GM21367 (cell line): Measurements from ENCODE around the gene DAPK1.

ENCODE experiments used
- ATAC-seq: cut with Tn5 transposase; IDR thresholded peaks from one replicate; pipeline ENCODE4 v1.9.1; 2021; ENCODE audit not compliant: unreplicated experiment

DAPK1 gene

GRCh38 chr9:87497604-87498045 is at the start of gene DAPK1:
DAPK1 (plus strand) TSS chr9:87497867; CDS start chr9:87499078, 1,211 bp downstream.
- no peak for ATAC-seq

- ATAC-seq: no peak
Measured at GRCh38 chr9:87451149-87451548, 46.5 kb upstream of the DAPK1 start.

GRCh38 chr9:87455407-87455806 is 42.3 kb upstream of the DAPK1 start:
- ATAC-seq: no peak

- ATAC-seq: no peak
Measured at GRCh38 chr9:87461256-87461655, 36.4 kb upstream of the DAPK1 start.

GRCh38 chr9:87464110-87464991 is 33.3 kb upstream of the DAPK1 start:
- ATAC-seq: no peak

- no peak for ATAC-seq
Measured at GRCh38 chr9:87464992-87465378, 32.7 kb upstream of the DAPK1 start.

- ATAC-seq: no peak
Measured at GRCh38 chr9:87465816-87466215, 31.9 kb upstream of the DAPK1 start.

GRCh38 chr9:87467187-87467586 is 30.5 kb upstream of the DAPK1 start:
- no peak for ATAC-seq

GRCh38 chr9:87469793-87470465 is 27.7 kb upstream of the DAPK1 start:
- ATAC-seq: no peak

- no peak for ATAC-seq
Measured at GRCh38 chr9:87471746-87472145, 25.9 kb upstream of the DAPK1 start.

- no peak for ATAC-seq
Measured at GRCh38 chr9:87475463-87475862, 22.2 kb upstream of the DAPK1 start.

GRCh38 chr9:87478226-87478992 is 19.3 kb upstream of the DAPK1 start:
- no peak for ATAC-seq

GRCh38 chr9:87479801-87480201 is 17.9 kb upstream of the DAPK1 start:
- ATAC-seq: peak; percentile 88

GRCh38 chr9:87481890-87482855 is 15.5 kb upstream of the DAPK1 start:
- ATAC-seq: no peak

GRCh38 chr9:87490225-87490624 is 7.4 kb upstream of the DAPK1 start:
- ATAC-seq: no peak

GRCh38 chr9:87490907-87491306 is 6.8 kb upstream of the DAPK1 start:
- ATAC-seq: no peak

GRCh38 chr9:87491523-87491922 is 6.1 kb upstream of the DAPK1 start:
- no peak for ATAC-seq

- no peak for ATAC-seq
Measured at GRCh38 chr9:87492642-87493041, 5.0 kb upstream of the DAPK1 start.

- no peak for ATAC-seq
Measured at GRCh38 chr9:87494970-87495471, 2.6 kb upstream of the DAPK1 start.

- no peak for ATAC-seq
Measured at GRCh38 chr9:87497080-87497603, 525 bp upstream of the DAPK1 start.
